HepG2 (cell line): ENCODE data around the gene ARHGAP26.

ENCODE experiments used
- CC2D1A ChIP-seq: sonication (generic); formaldehyde crosslinking; IDR thresholded peaks from 2 replicates; pipeline ENCODE4 v1.8.1; 2023; ENCODE audit warnings: mild to moderate bottlenecking, missing genetic modification reagents
- CHCHD3 ChIP-seq: sonication (generic); formaldehyde crosslinking; IDR thresholded peaks from 2 replicates; pipeline ENCODE4 v1.8.0; 2022; ENCODE audit warnings: mild to moderate bottlenecking, missing genetic modification reagents, moderate library complexity
- FOXJ3 ChIP-seq: sonication (generic); formaldehyde crosslinking; IDR thresholded peaks from 2 replicates; pipeline ENCODE4 v1.4.0; 2020; ENCODE audit warnings: missing genetic modification reagents, mild to moderate bottlenecking, borderline replicate concordance
- HDAC2 ChIP-seq: sonication (generic); formaldehyde crosslinking; IDR thresholded peaks from 2 replicates; pipeline ENCODE4 v1.4.0; 2020; ENCODE audit warnings: missing genetic modification reagents
- MAZ ChIP-seq, 2 experiments: sonication (generic) in 1 of 2; formaldehyde crosslinking in 1 of 2; IDR thresholded peaks; 2 replicates each; pipeline versions ENCODE4 v1.5.0 to v1.6.1; 2012 to 2020; ENCODE audit warnings: low read depth in 2 of 2, mild to moderate bottlenecking in 2 of 2, borderline replicate concordance in 1 of 2, improper control_type of control experiment in 1 of 2, low read length in 1 of 2, missing genetic modification reagents in 1 of 2, moderate library complexity in 1 of 2
- ZFP82 ChIP-seq: sonication (generic); formaldehyde crosslinking; IDR thresholded peaks from 2 replicates; pipeline ENCODE4 v1.5.1; 2020; ENCODE audit warnings: mild to moderate bottlenecking, missing genetic modification reagents, borderline replicate concordance
- ZMYM4 ChIP-seq: sonication (generic); formaldehyde crosslinking; IDR thresholded peaks from 2 replicates; pipeline ENCODE4 v1.8.1; 2023; ENCODE audit warnings: mild to moderate bottlenecking, missing genetic modification reagents
- ZNF510 ChIP-seq: sonication (generic); formaldehyde crosslinking; IDR thresholded peaks from 2 replicates; pipeline ENCODE4 v1.4.0; 2020; ENCODE audit warnings: low read depth, mild to moderate bottlenecking, missing genetic modification reagents
- TF ChIP-seq, protein P1 (sequence below): sonication (generic); formaldehyde crosslinking; IDR thresholded peaks from 2 replicates; pipeline ENCODE4 v1.5.1; 2020; ENCODE audit warnings: mild to moderate bottlenecking, missing genetic modification reagents
- TF ChIP-seq, protein P2 (sequence below): sonication (generic); formaldehyde crosslinking; IDR thresholded peaks from 2 replicates; pipeline ENCODE4 v1.4.0; 2020; ENCODE audit warnings: missing genetic modification reagents, borderline replicate concordance
- TF ChIP-seq, protein P3 (sequence below): IDR thresholded peaks from 2 replicates; pipeline ENCODE4 v1.6.1; 2012; ENCODE audit warnings: low read length, improper control_type of control experiment
- TF ChIP-seq, protein P4 (sequence below): sonication (generic); formaldehyde crosslinking; IDR thresholded peaks from 2 replicates; pipeline ENCODE4 v1.5.0; 2020; ENCODE audit warnings: mild to moderate bottlenecking, missing genetic modification reagents, moderate library complexity
- TF ChIP-seq, protein P5 (sequence below): sonication (generic); formaldehyde crosslinking; conservative IDR thresholded peaks from 2 replicates; pipeline ENCODE4 v1.4.0; 2020; ENCODE audit warnings: missing genetic modification reagents

DNA sequence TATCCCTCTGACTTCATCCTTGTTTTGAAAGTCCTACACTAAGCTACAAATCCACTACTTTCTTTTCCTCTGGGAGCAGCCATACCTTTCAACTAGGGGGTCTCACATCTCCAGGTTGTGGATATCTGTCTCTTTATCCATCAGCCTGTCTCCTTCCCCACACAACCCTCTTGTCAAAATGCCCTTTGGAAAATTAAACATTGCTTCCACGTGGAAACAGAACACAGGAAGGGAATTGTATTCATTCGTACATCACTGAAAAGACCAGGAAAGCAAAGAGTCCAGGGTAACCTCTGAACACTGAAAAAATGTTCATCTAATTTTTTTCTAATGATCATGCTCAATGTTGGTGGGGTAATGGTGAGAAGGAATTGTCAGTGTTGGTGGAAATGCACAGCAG, 429.7 kb downstream of the ARHGAP26 start:
- no peak for TF ChIP-seq MAZ (IDR thresholded peaks at IDR 0.05; ENCODE audit: borderline replicate concordance, low read depth, low read length)
- TF ChIP-seq MAZ (CRISPR knock-in tag; IDR thresholded peaks at IDR 0.05; ENCODE audit: low read depth), result no peak
- TF ChIP-seq, protein P1, sequence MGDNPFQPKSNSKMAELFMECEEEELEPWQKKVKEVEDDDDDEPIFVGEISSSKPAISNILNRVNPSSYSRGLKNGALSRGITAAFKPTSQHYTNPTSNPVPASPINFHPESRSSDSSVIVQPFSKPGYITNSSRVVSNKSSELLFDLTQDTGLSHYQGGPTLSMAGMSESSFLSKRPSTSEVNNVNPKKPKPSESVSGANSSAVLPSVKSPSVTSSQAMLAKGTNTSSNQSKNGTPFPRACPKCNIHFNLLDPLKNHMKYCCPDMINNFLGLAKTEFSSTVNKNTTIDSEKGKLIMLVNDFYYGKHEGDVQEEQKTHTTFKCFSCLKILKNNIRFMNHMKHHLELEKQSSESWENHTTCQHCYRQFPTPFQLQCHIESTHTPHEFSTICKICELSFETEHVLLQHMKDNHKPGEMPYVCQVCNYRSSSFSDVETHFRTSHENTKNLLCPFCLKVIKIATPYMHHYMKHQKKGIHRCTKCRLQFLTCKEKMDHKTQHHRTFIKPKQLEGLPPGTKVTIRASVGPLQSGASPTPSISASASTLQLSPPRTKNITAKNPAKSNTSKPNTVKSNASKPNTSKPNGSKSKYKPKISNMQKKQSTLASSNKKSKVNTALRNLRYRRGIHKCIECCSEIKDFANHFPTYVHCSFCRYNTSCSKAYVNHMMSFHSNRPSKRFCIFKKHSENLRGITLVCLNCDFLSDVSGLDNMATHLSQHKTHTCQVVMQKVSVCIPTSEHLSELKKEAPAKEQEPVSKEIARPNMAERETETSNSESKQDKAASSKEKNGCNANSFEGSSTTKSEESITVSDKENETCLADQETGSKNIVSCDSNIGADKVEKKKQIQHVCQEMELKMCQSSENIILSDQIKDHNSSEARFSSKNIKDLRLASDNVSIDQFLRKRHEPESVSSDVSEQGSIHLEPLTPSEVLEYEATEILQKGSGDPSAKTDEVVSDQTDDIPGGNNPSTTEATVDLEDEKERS (CRISPR knock-in tag), result no peak
- TF ChIP-seq ZFP82, result no peak
- TF ChIP-seq HDAC2 (CRISPR knock-in tag), result 0 out of 2 replicates have a peak, but pooled peaks have one; percentile 31
- TF ChIP-seq, protein P2, sequence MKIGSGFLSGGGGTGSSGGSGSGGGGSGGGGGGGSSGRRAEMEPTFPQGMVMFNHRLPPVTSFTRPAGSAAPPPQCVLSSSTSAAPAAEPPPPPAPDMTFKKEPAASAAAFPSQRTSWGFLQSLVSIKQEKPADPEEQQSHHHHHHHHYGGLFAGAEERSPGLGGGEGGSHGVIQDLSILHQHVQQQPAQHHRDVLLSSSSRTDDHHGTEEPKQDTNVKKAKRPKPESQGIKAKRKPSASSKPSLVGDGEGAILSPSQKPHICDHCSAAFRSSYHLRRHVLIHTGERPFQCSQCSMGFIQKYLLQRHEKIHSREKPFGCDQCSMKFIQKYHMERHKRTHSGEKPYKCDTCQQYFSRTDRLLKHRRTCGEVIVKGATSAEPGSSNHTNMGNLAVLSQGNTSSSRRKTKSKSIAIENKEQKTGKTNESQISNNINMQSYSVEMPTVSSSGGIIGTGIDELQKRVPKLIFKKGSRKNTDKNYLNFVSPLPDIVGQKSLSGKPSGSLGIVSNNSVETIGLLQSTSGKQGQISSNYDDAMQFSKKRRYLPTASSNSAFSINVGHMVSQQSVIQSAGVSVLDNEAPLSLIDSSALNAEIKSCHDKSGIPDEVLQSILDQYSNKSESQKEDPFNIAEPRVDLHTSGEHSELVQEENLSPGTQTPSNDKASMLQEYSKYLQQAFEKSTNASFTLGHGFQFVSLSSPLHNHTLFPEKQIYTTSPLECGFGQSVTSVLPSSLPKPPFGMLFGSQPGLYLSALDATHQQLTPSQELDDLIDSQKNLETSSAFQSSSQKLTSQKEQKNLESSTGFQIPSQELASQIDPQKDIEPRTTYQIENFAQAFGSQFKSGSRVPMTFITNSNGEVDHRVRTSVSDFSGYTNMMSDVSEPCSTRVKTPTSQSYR, result no peak
- TF ChIP-seq, protein P3, sequence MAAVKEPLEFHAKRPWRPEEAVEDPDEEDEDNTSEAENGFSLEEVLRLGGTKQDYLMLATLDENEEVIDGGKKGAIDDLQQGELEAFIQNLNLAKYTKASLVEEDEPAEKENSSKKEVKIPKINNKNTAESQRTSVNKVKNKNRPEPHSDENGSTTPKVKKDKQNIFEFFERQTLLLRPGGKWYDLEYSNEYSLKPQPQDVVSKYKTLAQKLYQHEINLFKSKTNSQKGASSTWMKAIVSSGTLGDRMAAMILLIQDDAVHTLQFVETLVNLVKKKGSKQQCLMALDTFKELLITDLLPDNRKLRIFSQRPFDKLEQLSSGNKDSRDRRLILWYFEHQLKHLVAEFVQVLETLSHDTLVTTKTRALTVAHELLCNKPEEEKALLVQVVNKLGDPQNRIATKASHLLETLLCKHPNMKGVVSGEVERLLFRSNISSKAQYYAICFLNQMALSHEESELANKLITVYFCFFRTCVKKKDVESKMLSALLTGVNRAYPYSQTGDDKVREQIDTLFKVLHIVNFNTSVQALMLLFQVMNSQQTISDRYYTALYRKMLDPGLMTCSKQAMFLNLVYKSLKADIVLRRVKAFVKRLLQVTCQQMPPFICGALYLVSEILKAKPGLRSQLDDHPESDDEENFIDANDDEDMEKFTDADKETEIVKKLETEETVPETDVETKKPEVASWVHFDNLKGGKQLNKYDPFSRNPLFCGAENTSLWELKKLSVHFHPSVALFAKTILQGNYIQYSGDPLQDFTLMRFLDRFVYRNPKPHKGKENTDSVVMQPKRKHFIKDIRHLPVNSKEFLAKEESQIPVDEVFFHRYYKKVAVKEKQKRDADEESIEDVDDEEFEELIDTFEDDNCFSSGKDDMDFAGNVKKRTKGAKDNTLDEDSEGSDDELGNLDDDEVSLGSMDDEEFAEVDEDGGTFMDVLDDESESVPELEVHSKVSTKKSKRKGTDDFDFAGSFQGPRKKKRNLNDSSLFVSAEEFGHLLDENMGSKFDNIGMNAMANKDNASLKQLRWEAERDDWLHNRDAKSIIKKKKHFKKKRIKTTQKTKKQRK, result no peak
- TF ChIP-seq, protein P4, sequence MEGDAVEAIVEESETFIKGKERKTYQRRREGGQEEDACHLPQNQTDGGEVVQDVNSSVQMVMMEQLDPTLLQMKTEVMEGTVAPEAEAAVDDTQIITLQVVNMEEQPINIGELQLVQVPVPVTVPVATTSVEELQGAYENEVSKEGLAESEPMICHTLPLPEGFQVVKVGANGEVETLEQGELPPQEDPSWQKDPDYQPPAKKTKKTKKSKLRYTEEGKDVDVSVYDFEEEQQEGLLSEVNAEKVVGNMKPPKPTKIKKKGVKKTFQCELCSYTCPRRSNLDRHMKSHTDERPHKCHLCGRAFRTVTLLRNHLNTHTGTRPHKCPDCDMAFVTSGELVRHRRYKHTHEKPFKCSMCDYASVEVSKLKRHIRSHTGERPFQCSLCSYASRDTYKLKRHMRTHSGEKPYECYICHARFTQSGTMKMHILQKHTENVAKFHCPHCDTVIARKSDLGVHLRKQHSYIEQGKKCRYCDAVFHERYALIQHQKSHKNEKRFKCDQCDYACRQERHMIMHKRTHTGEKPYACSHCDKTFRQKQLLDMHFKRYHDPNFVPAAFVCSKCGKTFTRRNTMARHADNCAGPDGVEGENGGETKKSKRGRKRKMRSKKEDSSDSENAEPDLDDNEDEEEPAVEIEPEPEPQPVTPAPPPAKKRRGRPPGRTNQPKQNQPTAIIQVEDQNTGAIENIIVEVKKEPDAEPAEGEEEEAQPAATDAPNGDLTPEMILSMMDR (CRISPR knock-in tag), result no peak
- no peak for TF ChIP-seq CHCHD3 (CRISPR knock-in tag)
- TF ChIP-seq ZMYM4 (CRISPR knock-in tag), result no peak
- no peak for TF ChIP-seq CC2D1A (CRISPR knock-in tag)
- TF ChIP-seq, protein P5, sequence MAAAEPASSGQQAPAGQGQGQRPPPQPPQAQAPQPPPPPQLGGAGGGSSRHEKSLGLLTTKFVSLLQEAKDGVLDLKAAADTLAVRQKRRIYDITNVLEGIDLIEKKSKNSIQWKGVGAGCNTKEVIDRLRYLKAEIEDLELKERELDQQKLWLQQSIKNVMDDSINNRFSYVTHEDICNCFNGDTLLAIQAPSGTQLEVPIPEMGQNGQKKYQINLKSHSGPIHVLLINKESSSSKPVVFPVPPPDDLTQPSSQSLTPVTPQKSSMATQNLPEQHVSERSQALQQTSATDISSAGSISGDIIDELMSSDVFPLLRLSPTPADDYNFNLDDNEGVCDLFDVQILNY, result no peak
- no peak for TF ChIP-seq FOXJ3
- TF ChIP-seq ZNF510 (CRISPR knock-in tag), result no peak
